T-cell (primary cell): Measurements from ENCODE around the gene TNFSF12. TPM values are rescaled to one million over a fixed set of nuclear protein-coding genes. Genes with fewer than 3 reads are reported as not detected.

Experiments
- ATAC-seq, 4 experiments: fragments of 200-7000 bp in 3 of 4; fragments of 150-1000 bp in 1 of 4; cut with Tn5 transposase; replicated peaks in 1 of 4; 1 replicate in 3 of 4; 2 replicates in 1 of 4; pipeline ENCODE4 v1.10.0; 2021; ENCODE audit warnings: moderate library complexity in 3 of 4, mild to moderate bottlenecking in 2 of 4, moderate number of reproducible peaks in 1 of 4
- CTCF ChIA-PET, 2 donors: fragments of 300-600 bp; sonication (Branson Sonifier 250); formaldehyde crosslinking; loops; one replicate each; lab custom pipeline; 2022; ENCODE audit warnings: antibody characterized with exemption in 2 of 2; lab: Charles Lee
- POLR2A ChIA-PET, 2 donors: fragments of 300-600 bp; sonication (Branson Sonifier 250); formaldehyde crosslinking; loops; one replicate each; lab custom pipeline; 2022; ENCODE audit warnings: antibody characterized with exemption in 2 of 2; lab: Charles Lee
- DNase-seq, 35 experiments: peaks; one replicate each; pipeline versions ENCODE4 v3.0.0 to v3.0.0-alpha.2; 2013 to 2023
- H3K27ac ChIP-seq: one replicate; pipeline ENCODE4 v1.5.1; 2013; ENCODE audit warnings: low read length
- H3K27me3 ChIP-seq, 2 experiments: replicated peaks in 1 of 2; 1 replicate in 1 of 2; 2 replicates in 1 of 2; pipeline versions ENCODE4 v1.6.1 to v1.7.0; 2013; ENCODE audit warnings: low read length in 1 of 2, mixed read lengths in 1 of 2; ENCODE audit not compliant: control insufficient read depth in 2 of 2, insufficient read depth in 2 of 2; ENCODE audit errors: extremely low read depth in 1 of 2
- H3K36me3 ChIP-seq, 2 donors: 1 replicate in 1 of 2; 2 replicates in 1 of 2; pipeline versions ENCODE4 v1.6.1 to v1.7.0; 2013; ENCODE audit warnings: low read length in 1 of 2; ENCODE audit not compliant: control insufficient read depth in 2 of 2, insufficient read depth in 1 of 2; ENCODE audit errors: extremely low read depth in 1 of 2
- H3K4me1 ChIP-seq, 2 experiments: 1 replicate in 1 of 2; 2 replicates in 1 of 2; pipeline versions ENCODE4 v1.6.1 to v1.7.0; 2013; ENCODE audit warnings: low read length in 2 of 2, mixed read lengths in 1 of 2; ENCODE audit not compliant: insufficient read depth in 2 of 2, control insufficient read depth in 1 of 2; ENCODE audit errors: extremely low read depth in 1 of 2
- H3K4me3 ChIP-seq, 2 donors: 1 replicate in 1 of 2; 2 replicates in 1 of 2; pipeline versions ENCODE4 v1.5.1 to v1.7.0; 2013; ENCODE audit warnings: mild to moderate bottlenecking in 2 of 2, low read length in 1 of 2, moderate library complexity in 1 of 2; ENCODE audit not compliant: control insufficient read depth in 1 of 2; ENCODE audit errors: extremely low read depth in 1 of 2
- H3K9me3 ChIP-seq: 2 replicates; pipeline ENCODE4 v1.7.0; 2013
- H3K27ac Mint-ChIP-seq, 2 donors: one replicate each; pipeline ENCODE4 v1.8.0; 2020 to 2021; ENCODE audit warnings: mild to moderate bottlenecking in 2 of 2, mixed read lengths in 2 of 2
- H3K27me3 Mint-ChIP-seq, 2 donors: one replicate each; pipeline ENCODE4 v1.8.0; 2021 to 2022; ENCODE audit warnings: mixed read lengths in 2 of 2
- H3K36me3 Mint-ChIP-seq: one replicate; pipeline ENCODE4 v1.8.0; 2021; ENCODE audit warnings: mixed read lengths
- H3K4me1 Mint-ChIP-seq, 3 donors: one replicate each; pipeline ENCODE4 v1.8.0; 2020 to 2022; ENCODE audit warnings: mixed read lengths in 3 of 3, mild to moderate bottlenecking in 1 of 3
- H3K4me3 Mint-ChIP-seq, 3 donors: one replicate each; pipeline ENCODE4 v1.8.0; 2020 to 2022; ENCODE audit warnings: mild to moderate bottlenecking in 3 of 3, mixed read lengths in 3 of 3, moderate library complexity in 3 of 3
- H3K9me3 Mint-ChIP-seq, 3 donors: one replicate each; pipeline ENCODE4 v1.8.0; 2020 to 2022; ENCODE audit warnings: mixed read lengths in 3 of 3
- WGBS: methylation state at CpG from one replicate; pipeline ENCODE4 v1.1.5; 2013; ENCODE audit warnings: missing lambda C conversion rate; ENCODE audit not compliant: insufficient coverage; 5-methylcytosine and 5-hydroxymethylcytosine counted together
- total RNA-seq, 35 experiments: library from RNA in 6 of 35; stranded (reverse) in 6 of 35; fragments of 120-200 nt in 1 of 35; gene quantifications; one replicate each; pipeline versions ENCODE4 v1.2.1 to v1.2.4 and lab custom pipeline; 2013 to 2026

Gene TNFSF12
- total RNA-seq, 5 donors from 2014 or later (not counting 1 experiment from before 2014, with no cell fraction given), result 38.3 to 72.8 (median 61.4) TPM

DNA sequence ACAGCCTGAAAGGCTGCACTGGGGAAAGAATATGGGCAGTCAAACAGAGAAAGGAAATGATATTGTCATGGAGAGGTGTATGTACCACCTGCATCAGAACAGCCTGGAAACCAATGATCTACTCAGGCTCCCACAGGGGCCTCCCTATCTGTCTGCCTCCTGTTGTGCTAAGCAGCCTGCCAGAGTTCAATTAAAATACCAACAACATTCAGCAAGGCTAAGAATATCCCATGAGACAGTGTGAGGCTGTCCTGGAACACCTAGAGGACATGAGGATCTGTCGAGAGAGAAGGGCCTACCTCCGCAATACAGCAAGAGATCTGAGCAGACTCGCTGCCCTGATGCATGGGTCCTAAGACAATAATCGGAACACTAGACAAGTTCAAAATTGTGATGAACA, 57.4 kb downstream of the TNFSF12 start:
- H3K4me1 ChIP-seq, result peaks cover 2 to 3% of the 10 kb centered on the region in 2 experiments
- no peaks in the 10 kb centered on the region for H3K9me3 Mint-ChIP-seq
- no peaks in the 10 kb centered on the region for H3K27me3 ChIP-seq
- ChIA-PET CTCF (no interaction called here), POLR2A (no interaction called here)
- H3K4me1 Mint-ChIP-seq, result peaks cover 24 to 25% (median 24%) of the 10 kb centered on the region in 3 donors
- 95% methylated on average over 4 of the region's 4 CpGs for WGBS
- no peak for DNase-seq
- H3K27ac ChIP-seq, result no peak overlapping the region
- H3K9me3 ChIP-seq, result no peaks in the 10 kb centered on the region
- no peak overlapping the region for H3K4me3 ChIP-seq
- no peak overlapping the region for H3K4me3 Mint-ChIP-seq
- no peaks in the 10 kb centered on the region for H3K27me3 Mint-ChIP-seq
- no peak overlapping the region for H3K27ac Mint-ChIP-seq
- peaks cover 29% of the 10 kb centered on the region for H3K36me3 Mint-ChIP-seq
- peaks cover 0 to 39% of the 10 kb centered on the region in 2 donors for H3K36me3 ChIP-seq
- ATAC-seq, result no peak

Other genes with a start within 250 kb of the TNFSF12 start
- 100 to 1,000 TPM; 286 to 481 (median 306) TPM for gene EIF5A, start 241.4 kb upstream of the TNFSF12 start, total RNA-seq
- 100 to 1,000 TPM; 114 to 129 (median 125) TPM for gene GPS2, start 233.7 kb upstream of the TNFSF12 start, total RNA-seq
- 10 to 100 TPM; 49.5 to 90.2 (median 80.0) TPM for gene NEURL4, start 219.7 kb upstream of the TNFSF12 start, total RNA-seq
- gene ACAP1, start 212.5 kb upstream of the TNFSF12 start, total RNA-seq, result 100 to 1,000 TPM; 531 to 781 (median 649) TPM
- gene KCTD11, start 196.9 kb upstream of the TNFSF12 start, total RNA-seq, result 1 to 10 TPM; 2.4 to 7.3 (median 4.8) TPM
- gene TMEM95, start 193.9 kb upstream of the TNFSF12 start, total RNA-seq, result not detected
- gene TNK1, start 168.0 kb upstream of the TNFSF12 start, total RNA-seq, result 10 to 100 TPM in 3 of 5 donors, 1 to 10 TPM in 2; 5.7 to 18.3 (median 16.0) TPM
- 100 to 1,000 TPM; 101 to 145 (median 140) TPM for gene PLSCR3, start 154.5 kb upstream of the TNFSF12 start, total RNA-seq
- gene TMEM256, start 145.0 kb upstream of the TNFSF12 start, total RNA-seq, result 10 to 100 TPM; 28.7 to 48.9 (median 45.6) TPM
- gene NLGN2, start 141.2 kb upstream of the TNFSF12 start, total RNA-seq, result 1 to 10 TPM; 6.8 to 8.9 (median 8.4) TPM
- gene SPEM1, start 128.7 kb upstream of the TNFSF12 start, total RNA-seq, result not detected
- gene SPEM2, start 123.4 kb upstream of the TNFSF12 start, total RNA-seq, result not detected
- gene SPEM3, start 120.2 kb upstream of the TNFSF12 start, total RNA-seq, result not detected
- gene TMEM102, start 113.6 kb upstream of the TNFSF12 start, total RNA-seq, result 10 to 100 TPM in 3 of 5 donors, 1 to 10 TPM in 2; 8.8 to 26.9 (median 23.5) TPM
- gene FGF11, start 109.5 kb upstream of the TNFSF12 start, total RNA-seq, result 1 to 10 TPM; 2.4 to 4.2 (median 3.3) TPM
- 10 to 100 TPM in 3 of 5 donors, 1 to 10 TPM in 2; 6.6 to 12.0 (median 11.0) TPM for gene CHRNB1, start 104.0 kb upstream of the TNFSF12 start, total RNA-seq
- gene ZBTB4, start 69.4 kb upstream of the TNFSF12 start, total RNA-seq, result 10 to 100 TPM; 64.0 to 86.6 (median 82.7) TPM
- gene SLC35G6, start 67.6 kb upstream of the TNFSF12 start, total RNA-seq, result not detected
- 100 to 1,000 TPM; 198 to 444 (median 212) TPM for gene POLR2A, start 64.7 kb upstream of the TNFSF12 start, total RNA-seq
- 1 to 10 TPM; 1.3 to 5.6 (median 4.6) TPM for gene TNFSF13, start 9.7 kb downstream of the TNFSF12 start, total RNA-seq
- 10 to 100 TPM; 38.7 to 43.3 (median 42.6) TPM for gene SENP3, start 12.9 kb downstream of the TNFSF12 start, total RNA-seq
- 1 to 10 TPM in 3 of 5 donors, not detected in 2; 4.4 to 7.0 (median 5.5) TPM for gene CD68, start 30.6 kb downstream of the TNFSF12 start, total RNA-seq
- gene MPDU1, start 34.8 kb downstream of the TNFSF12 start, total RNA-seq, result 10 to 100 TPM; 27.0 to 31.4 (median 28.6) TPM
- 1 to 10 TPM in 2 of 5 donors, under 1 TPM in 1, not detected in 2; 0.70 to 1.2 (median 1.1) TPM for gene SOX15, start 41.0 kb downstream of the TNFSF12 start, total RNA-seq
- gene FXR2, start 65.8 kb downstream of the TNFSF12 start, total RNA-seq, result 10 to 100 TPM; 25.4 to 44.7 (median 40.5) TPM
- 10 to 100 TPM; 53.2 to 68.8 (median 58.5) TPM for gene SAT2, start 78.8 kb downstream of the TNFSF12 start, total RNA-seq
- not detected for gene SHBG, start 81.1 kb downstream of the TNFSF12 start, total RNA-seq
- under 1 TPM in 4 of 5 donors, not detected in 1; 0.07 to 0.57 (median 0.43) TPM for gene ATP1B2, start 101.9 kb downstream of the TNFSF12 start, total RNA-seq
- gene TP53, start 138.4 kb downstream of the TNFSF12 start, total RNA-seq, result 100 to 1,000 TPM in 2 of 5 donors, 10 to 100 TPM in 3; 65.1 to 108 (median 93.5) TPM
- gene WRAP53, start 139.4 kb downstream of the TNFSF12 start, total RNA-seq, result 10 to 100 TPM in 3 of 5 donors, 1 to 10 TPM in 2; 8.0 to 14.6 (median 13.1) TPM
- under 1 TPM in 3 of 5 donors, not detected in 2; 0.07 to 0.19 (median 0.18) TPM for gene EFNB3, start 156.1 kb downstream of the TNFSF12 start, total RNA-seq
- not detected for gene DNAH2, start 168.7 kb downstream of the TNFSF12 start, total RNA-seq